SK-N-SH treated with all-trans-retinoic acid at 6 μM for 48 hours (cell line): ENCODE data around the gene RASA2.

Source experiments
- ATAC-seq: fragments of 200-7000 bp; cut with Tn5 transposase; 3 replicates; pipeline ENCODE4 v1.9.1; 2020; ENCODE audit warnings: mild to moderate bottlenecking, moderate library complexity
- BACH2 ChIP-seq: fragments of 250-450 bp; sonication (Bioruptor Pico); IDR thresholded peaks from 2 replicates; pipeline ENCODE4 v1.9.0; 2021; ENCODE audit warnings: mild to moderate bottlenecking, borderline replicate concordance
- CREB5 ChIP-seq: fragments of 250-450 bp; sonication (Bioruptor Pico); IDR thresholded peaks from 2 replicates; pipeline ENCODE4 v1.5.1; 2020; ENCODE audit warnings: low read depth, mild to moderate bottlenecking, moderate library complexity
- CSDC2 ChIP-seq: fragments of 250-450 bp; sonication (Bioruptor Pico); IDR thresholded peaks from 2 replicates; pipeline ENCODE4 v1.5.0; 2020; ENCODE audit warnings: mild to moderate bottlenecking, moderate library complexity
- CSRNP3 ChIP-seq: fragments of 250-450 bp; sonication (Bioruptor Pico); IDR thresholded peaks from 2 replicates; pipeline ENCODE4 v1.5.1; 2021; ENCODE audit warnings: mild to moderate bottlenecking, moderate library complexity
- ESRRG ChIP-seq: fragments of 250-450 bp; sonication (Bioruptor Pico); IDR thresholded peaks from 2 replicates; pipeline ENCODE4 v1.6.1; 2021; ENCODE audit warnings: mild to moderate bottlenecking
- GLIS3 ChIP-seq: fragments of 250-450 bp; sonication (Bioruptor Pico); IDR thresholded peaks from 2 replicates; pipeline ENCODE4 v1.5.0; 2020; ENCODE audit warnings: mild to moderate bottlenecking, moderate library complexity
- ISL1 ChIP-seq: fragments of 250-450 bp; sonication (Bioruptor Pico); IDR thresholded peaks from 2 replicates; pipeline ENCODE4 v2.1.2; 2022; ENCODE audit warnings: mild to moderate bottlenecking, moderate library complexity
- OSR1 ChIP-seq: fragments of 250-450 bp; sonication (Bioruptor Pico); IDR thresholded peaks from 2 replicates; pipeline ENCODE4 v1.8.0; 2022; ENCODE audit warnings: moderate library complexity, mild to moderate bottlenecking, inconsistent platforms
- PATZ1 ChIP-seq: fragments of 250-450 bp; sonication (Bioruptor Pico); IDR thresholded peaks from 2 replicates; pipeline ENCODE4 v1.8.0; 2020; ENCODE audit warnings: mild to moderate bottlenecking, moderate library complexity, borderline replicate concordance
- POU6F1 ChIP-seq: fragments of 250-450 bp; sonication (Bioruptor Pico); IDR thresholded peaks from 2 replicates; pipeline ENCODE4 v1.8.0; 2021; ENCODE audit warnings: low read depth, mild to moderate bottlenecking, moderate library complexity, borderline replicate concordance
- PPARA ChIP-seq: fragments of 250-450 bp; sonication (Bioruptor Pico); IDR thresholded peaks from 2 replicates; pipeline ENCODE4 v1.5.0; 2020; ENCODE audit warnings: mild to moderate bottlenecking, borderline replicate concordance
- RARB ChIP-seq: fragments of 250-450 bp; sonication (Bioruptor Pico); IDR thresholded peaks from 2 replicates; pipeline ENCODE4 v1.8.0; 2021; ENCODE audit warnings: mild to moderate bottlenecking, moderate library complexity
- SNAI2 ChIP-seq: fragments of 250-450 bp; sonication (Bioruptor Pico); IDR thresholded peaks from 2 replicates; pipeline ENCODE4 v1.5.0; 2020; ENCODE audit warnings: mild to moderate bottlenecking, moderate library complexity
- TCF4 ChIP-seq: fragments of 250-450 bp; sonication (Bioruptor Pico); IDR thresholded peaks from 2 replicates; pipeline ENCODE4 v1.8.0; 2021; ENCODE audit warnings: mild to moderate bottlenecking, moderate library complexity, borderline replicate concordance
- TOX ChIP-seq: fragments of 250-450 bp; sonication (Bioruptor Pico); IDR thresholded peaks from 2 replicates; pipeline ENCODE4 v1.8.0; 2021; ENCODE audit warnings: mild to moderate bottlenecking, moderate library complexity, borderline replicate concordance
- TSHZ2 ChIP-seq: fragments of 250-450 bp; sonication (Bioruptor Pico); IDR thresholded peaks from 2 replicates; pipeline ENCODE4 v1.5.0; 2020; ENCODE audit warnings: mild to moderate bottlenecking, moderate library complexity
- ZC3H10 ChIP-seq: fragments of 250-450 bp; sonication (Bioruptor Pico); IDR thresholded peaks from 2 replicates; pipeline ENCODE4 v1.5.1; 2021; ENCODE audit warnings: mild to moderate bottlenecking, moderate library complexity
- ZFP3 ChIP-seq: fragments of 250-450 bp; sonication (Bioruptor Pico); IDR thresholded peaks from 2 replicates; pipeline ENCODE4 v1.5.0; 2020; ENCODE audit warnings: mild to moderate bottlenecking, moderate library complexity
- ZFP30 ChIP-seq: fragments of 450-650 bp; formaldehyde crosslinking; IDR thresholded peaks from 2 replicates; pipeline ENCODE4 v1.5.0; 2022; ENCODE audit warnings: mild to moderate bottlenecking, moderate library complexity
- ZNF565 ChIP-seq: fragments of 450-650 bp; formaldehyde crosslinking; conservative IDR thresholded peaks from 2 replicates; pipeline ENCODE4 v1.5.0; 2020; ENCODE audit warnings: low read depth, mild to moderate bottlenecking, moderate library complexity
- ZNF70 ChIP-seq: fragments of 450-650 bp; formaldehyde crosslinking; IDR thresholded peaks from 2 replicates; pipeline ENCODE4 v1.5.0; 2020; ENCODE audit warnings: mild to moderate bottlenecking, moderate library complexity
- ZNF8 ChIP-seq: fragments of 450-650 bp; formaldehyde crosslinking; IDR thresholded peaks from 2 replicates; pipeline ENCODE4 v1.5.0; 2020; ENCODE audit warnings: mild to moderate bottlenecking, moderate library complexity

Gene RASA2

GRCh38 chr3:141650783-141651182 is 164.0 kb downstream of the RASA2 start:
- ATAC-seq: no peak
- TF ChIP-seq ZNF70 (no peak), TOX (no peak)
- TF ChIP-seq, all 23 proteins: peak for 0

GRCh38 chr3:141651409-141651808 is 164.6 kb downstream of the RASA2 start:
- TF ChIP-seq ZFP30 (CRISPR knock-in tag) (no peak), ZNF8 (no peak), GLIS3 (CRISPR knock-in tag) (no peak), TCF4 (CRISPR knock-in tag) (no peak), ZNF565 (CRISPR knock-in tag) (no peak), OSR1 (CRISPR knock-in tag) (no peak)
- no peak for ATAC-seq

GRCh38 chr3:141652349-141652748 is 165.5 kb downstream of the RASA2 start:
- TF ChIP-seq PATZ1: no peak
- no peak for TF ChIP-seq OSR1 (CRISPR knock-in tag)
- no peak for TF ChIP-seq CSDC2 (CRISPR knock-in tag)
- TF ChIP-seq ISL1: no peak
- no peak for TF ChIP-seq SNAI2
- no peak for TF ChIP-seq BACH2 (CRISPR knock-in tag)
- no peak for TF ChIP-seq POU6F1 (CRISPR knock-in tag)
- TF ChIP-seq ZFP30 (CRISPR knock-in tag): no peak
- TF ChIP-seq ZNF70: no peak
- no peak for TF ChIP-seq ESRRG (CRISPR knock-in tag)
- no peak for TF ChIP-seq CSRNP3 (CRISPR knock-in tag)
- no peak for TF ChIP-seq PPARA (CRISPR knock-in tag)
- TF ChIP-seq TCF4 (CRISPR knock-in tag): no peak
- TF ChIP-seq ZC3H10 (CRISPR knock-in tag): no peak
- no peak for TF ChIP-seq CREB5
- no peak for TF ChIP-seq TOX
- TF ChIP-seq GLIS3 (CRISPR knock-in tag): no peak
- TF ChIP-seq ZFP3 (CRISPR knock-in tag): no peak
- no peak for TF ChIP-seq TSHZ2 (CRISPR knock-in tag)
- ATAC-seq: no peak

- no peak for ATAC-seq
- TF ChIP-seq ESRRG (CRISPR knock-in tag): no peak
- no peak for TF ChIP-seq ZFP3 (CRISPR knock-in tag)
- TF ChIP-seq PATZ1: no peak
- TF ChIP-seq RARB (CRISPR knock-in tag): no peak
- no peak for TF ChIP-seq GLIS3 (CRISPR knock-in tag)
- TF ChIP-seq ZNF565 (CRISPR knock-in tag): no peak
- TF ChIP-seq CREB5: no peak
- no peak for TF ChIP-seq CSRNP3 (CRISPR knock-in tag)
Observed at GRCh38 chr3:141653847-141654246, 167.0 kb downstream of the RASA2 start.
